NCI-H774 (cell line): ENCODE results near the gene ASCL5.

Experiments used
- DNase-seq: peaks from one replicate; lab custom pipeline; 2025; lab: John Stamatoyannopoulos, UW

Gene ASCL5

DNA sequence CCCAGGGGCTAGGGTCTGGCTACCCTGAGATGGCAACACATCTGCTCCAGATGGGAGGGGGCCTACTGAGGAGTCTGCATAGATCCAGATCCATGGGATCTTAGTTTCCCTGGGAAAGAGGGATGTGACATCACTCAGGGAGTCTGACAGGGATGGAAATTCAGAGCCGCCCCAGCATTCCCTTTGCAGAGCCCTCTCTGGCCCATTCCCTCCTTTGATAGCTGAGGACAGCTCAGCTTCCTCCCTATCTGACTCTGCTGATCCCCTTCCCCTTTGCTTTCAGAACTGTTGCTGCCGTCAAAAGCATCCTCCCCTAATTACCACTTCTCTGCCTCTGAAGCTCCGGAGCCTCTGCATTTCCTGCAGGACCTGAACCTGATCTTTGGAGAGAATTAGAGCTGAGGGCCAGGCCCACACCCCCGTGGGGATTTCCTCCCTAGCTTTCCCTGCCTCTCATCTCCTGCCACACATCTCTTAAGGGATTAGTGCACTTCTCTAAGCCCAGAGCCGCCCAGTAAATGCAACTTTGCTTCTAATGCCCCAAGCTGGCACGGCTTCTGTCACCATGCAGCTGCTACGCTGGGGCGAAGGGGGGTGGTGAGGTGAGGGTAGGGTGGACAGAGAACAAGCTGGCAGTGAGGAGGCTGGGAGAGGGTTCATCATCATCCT is 9.5 kb upstream of the ASCL5 start:
- no peak for DNase-seq

DNA sequence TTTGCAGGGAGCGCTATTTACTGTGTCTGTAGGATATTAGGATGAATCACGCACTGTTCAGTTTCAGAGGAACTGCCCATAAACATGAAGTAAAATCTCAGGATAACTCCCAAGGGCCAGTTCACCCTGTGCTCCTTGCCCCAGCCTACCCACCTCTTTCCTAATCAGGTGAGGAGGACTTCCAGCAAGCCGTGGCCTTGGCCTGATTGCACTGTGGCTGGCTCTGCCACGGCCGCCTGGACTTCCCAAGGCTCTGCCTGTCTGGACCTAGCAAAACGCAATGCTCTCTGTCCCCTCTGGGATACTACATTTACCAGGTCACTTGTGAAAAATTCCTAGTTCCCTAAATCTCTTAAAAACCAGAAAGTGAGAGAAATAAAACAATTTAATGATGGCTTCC is 7.4 kb upstream of the ASCL5 start:
- no peak for DNase-seq

DNA sequence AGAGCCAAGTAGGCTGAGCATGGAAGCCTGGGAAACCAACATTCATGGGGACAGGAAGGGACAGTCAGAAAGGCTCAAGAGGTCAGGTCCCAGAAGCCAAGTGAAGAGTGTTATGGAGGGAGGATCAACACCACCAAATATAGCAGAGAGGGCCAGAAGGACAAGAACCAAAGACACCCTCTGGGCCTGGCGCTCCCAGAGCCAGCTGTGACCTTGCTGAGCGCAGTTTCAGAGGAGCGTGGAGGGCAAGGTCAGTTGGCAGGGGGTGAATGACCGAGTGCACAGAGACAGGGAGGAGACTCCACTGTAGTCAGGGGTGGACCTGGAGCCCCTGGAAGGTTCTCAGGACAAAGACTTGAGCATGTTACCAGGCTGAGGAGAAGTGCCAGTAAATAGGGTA is 4.4 kb upstream of the ASCL5 start:
- no peak for DNase-seq

DNA sequence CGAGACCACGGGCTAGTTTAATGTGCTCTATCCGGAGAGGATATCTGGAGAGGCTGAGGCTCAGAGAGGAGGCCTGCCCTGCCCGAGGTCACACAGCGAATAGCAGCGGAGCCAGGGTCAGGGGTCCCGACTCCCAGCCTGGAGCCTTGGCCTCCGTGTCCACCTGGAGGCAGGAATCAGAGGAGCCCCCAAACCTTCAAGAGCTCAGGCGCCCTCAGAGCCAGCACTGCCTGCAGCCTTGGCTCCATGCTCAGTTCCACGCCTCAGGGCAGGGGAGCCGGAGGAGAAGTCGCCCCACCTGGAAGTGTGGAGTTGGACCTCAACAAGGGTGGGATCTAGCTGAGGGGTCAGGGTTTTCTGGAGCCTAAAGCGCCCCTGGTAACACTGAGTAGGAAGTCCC is 2.0 kb upstream of the ASCL5 start:
- no peak for DNase-seq

DNA sequence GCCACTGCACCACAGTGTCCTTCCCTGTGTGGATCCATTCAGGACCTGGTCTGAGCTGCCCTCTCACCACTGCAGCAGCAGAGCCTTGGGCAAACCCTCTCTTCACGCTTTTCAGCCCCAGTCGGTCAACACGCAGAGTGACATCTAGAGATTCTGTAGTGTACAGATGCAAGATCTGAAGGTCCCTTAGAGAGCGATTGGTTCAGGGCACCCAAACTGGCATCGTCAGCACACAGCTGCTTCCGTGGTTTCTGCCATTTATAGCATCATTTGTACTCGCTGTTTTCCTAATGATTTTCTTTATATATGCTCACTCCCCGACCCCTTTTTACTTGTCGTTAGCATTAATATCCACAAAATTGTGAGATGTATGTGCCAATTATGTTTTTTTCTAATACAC is 1.5 kb upstream of the ASCL5 start:
- DNase-seq, result no peak

DNA sequence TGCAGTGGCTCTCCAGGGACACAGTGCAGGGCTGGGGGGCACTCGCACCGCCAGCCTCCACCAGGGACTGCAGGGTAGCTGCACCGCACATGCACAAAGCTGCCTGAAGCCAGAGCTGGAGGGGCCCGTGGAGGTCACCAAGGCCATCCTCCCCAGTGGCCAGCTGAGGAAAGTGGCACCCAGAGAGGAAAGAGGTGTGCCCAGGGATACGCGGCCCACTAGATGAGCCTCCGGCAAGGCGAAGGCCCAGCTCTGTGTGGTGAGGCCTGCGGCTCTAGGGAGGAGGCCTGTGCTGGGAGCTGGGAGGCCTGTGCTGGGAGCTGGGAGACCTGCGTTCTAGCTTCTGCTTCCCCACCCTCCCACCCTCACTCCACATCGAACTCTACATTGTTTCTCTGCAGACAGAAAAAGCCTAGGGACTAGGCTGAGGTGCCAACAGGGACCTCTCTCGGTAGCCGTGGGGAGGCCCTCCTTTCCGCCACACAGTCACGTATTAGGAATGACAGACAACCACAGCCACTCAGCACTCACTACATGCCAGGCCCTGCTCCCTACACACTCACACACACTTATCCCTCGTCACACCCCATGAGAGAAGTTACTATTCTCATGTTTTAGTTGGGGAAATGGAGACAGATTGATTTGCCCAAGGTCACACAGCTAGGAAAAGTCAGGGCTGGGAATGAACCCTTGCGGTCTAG is 921 bp upstream of the ASCL5 start:
- no peak for DNase-seq

DNA sequence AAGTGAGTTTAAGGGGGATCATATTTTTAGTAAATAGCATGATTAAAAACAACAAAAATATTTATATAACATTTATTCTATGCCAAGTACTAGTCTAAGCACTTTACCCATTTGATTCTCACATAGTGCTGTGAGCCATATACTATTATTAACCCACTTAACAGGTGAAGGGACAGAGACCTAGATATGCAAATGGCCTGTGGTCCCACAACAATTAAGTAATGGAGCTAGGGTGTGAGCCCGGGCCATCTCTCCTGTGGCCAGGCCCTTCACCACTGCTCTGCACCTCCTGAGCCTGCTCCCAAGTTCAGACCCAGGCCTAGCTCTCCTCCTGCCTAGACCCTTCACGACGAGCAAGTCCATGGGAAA is 537 bp downstream of the ASCL5 start:
- no peak for DNase-seq

DNA sequence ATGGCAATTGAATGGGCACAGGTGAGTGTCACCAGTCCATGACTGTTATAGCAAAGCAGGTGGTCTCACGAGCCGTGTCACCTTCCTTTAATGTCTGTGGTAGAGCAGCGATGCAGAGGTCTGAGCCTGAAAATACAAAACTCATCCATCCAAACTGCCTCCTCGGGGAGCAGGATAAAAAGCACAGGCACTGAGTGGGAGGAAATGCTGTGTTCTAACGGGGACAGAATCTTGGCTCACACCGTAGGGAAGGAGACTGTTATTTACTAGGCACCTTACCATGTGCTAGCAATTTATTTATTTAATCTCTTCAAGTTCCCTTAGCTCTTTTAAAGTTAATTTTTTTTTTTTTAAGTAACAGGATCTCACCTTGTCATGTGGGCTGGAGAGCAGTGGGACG is 1.2 kb downstream of the ASCL5 start:
- no peak for DNase-seq

DNA sequence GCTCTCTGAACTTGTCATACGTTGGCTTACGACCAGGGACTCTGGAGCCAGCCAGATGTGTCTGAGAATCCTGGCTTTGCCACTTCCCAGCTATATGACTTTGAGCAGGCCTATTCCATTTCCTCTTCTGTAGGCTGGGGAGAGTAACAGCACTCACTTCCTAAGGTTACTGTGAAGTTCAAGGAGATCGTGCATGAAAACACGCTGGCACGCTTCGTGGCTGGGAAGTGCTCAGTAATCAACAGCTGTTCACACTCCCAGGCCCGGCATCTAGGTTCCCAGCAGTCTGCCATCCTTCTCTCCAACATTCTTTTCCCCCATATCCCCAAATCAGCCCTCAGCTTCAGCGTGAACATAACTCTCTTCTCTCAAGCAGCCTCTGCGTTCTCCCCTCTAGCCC is 2.0 kb downstream of the ASCL5 start:
- no peak for DNase-seq

DNA sequence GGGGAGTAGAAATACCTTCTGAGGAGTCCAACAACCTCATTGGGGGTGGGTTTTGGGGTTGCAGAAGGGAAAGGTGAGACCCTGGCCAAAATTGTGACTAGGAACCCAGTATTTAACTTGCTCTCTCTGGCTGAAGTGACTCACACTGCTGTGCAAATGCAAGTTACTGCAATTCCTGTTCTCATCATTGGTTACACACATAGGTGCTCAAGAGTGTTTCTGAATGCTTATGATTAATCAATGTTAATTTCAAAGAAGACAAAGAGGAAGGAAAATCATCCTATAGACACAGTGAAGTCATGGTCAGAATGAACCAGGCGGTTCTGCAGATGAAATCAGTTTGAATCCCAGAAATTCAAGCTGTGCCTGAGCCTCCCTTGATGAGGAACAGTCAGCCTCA is 3.1 kb downstream of the ASCL5 start:
- no peak for DNase-seq

DNA sequence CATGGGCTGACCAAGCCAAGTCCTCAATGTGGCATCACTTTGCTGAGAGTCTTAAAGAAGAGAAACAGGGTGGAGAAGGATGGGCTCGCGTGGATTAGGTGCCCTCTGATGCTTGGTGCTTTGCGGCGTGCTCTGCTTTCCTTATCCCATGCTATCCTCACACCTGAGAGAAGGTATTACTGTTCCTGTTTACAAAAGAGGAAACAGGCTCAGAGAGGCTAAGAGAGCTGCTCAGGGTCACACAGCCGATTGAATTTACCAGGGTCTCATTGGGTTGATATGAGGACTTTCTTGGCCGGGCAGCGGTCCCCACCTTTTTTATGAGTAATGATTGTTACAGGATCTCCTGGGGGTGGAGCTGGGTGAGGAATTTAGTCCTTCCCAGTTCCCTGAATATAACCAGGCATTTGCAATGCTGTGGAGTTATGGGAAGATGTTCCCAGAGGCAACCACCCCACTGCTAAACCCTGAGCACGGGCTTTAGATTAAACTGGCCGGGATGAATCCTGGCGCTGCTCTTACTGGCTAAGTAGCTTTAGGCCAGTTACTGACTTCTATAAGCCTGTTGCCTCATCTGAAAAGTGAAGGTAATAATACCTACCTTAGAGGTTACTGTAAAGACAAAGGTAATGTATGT is 4.5 kb downstream of the ASCL5 start:
- DNase-seq, result no peak

DNA sequence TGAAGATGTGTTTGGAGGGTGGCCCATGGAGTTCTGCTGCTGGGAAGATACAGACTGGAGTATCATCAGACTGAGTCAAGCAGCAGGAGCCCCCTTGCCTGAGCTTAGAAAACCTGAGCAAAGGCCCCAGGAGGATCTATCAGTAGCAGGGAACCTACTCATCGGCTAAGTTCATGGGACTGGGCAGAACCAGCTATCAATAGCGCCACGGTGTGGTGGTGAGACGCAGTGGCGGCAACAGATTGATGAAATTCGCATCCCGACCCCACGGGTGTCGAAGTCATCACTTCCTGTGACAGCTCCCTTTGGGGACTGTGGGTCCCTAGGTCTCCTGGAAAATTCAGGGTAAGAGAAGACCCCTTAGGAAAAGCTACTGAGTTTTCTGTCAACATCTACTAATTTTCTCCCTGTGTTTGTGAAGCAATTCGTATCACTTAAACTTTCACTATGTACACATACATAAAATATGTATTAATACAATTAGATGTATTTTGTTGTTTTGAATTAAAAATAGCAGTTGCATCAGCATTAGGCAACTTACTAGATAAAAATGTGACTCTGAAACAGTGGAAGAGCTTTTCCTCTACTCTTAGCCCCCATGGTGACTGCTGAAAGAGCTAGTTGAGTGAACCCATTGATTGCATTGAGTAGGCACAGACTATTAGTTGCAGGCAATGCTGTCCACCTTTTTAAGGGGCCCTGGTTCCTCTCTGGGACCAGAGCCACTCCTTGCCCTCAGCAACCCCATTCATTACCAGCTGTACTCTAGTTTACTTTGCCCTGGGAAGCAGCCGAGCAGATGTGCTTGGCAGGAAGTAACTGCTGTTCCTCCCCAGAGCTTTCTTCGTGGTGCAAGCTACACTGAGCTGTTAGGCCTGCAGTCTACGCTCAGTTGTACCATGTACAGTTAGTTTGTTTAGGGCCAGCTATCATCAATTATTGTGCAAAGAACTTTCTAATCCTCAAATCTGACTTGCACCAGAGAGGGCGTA is 7.5 kb downstream of the ASCL5 start:
- peak; percentile 3 for DNase-seq

DNA sequence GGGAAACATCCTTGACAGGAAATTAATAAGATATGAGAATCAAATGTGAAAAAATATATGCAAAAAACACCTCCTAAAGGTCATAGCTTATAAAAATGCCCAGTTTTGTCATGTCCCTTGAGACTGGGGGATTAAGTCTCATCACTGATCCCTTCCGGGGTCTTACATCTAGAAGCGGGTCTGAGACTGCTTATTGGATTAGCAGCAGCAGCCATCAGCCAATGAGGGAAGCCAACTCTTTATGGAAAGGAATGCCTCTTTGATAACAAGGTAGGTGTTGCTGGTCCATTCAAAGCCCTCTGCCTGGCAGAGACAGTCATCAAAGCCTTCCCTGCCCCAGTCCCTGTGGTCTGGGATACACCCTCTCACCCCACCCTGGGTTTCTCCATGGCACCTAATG is 10.9 kb downstream of the ASCL5 start:
- DNase-seq, result no peak

DNA sequence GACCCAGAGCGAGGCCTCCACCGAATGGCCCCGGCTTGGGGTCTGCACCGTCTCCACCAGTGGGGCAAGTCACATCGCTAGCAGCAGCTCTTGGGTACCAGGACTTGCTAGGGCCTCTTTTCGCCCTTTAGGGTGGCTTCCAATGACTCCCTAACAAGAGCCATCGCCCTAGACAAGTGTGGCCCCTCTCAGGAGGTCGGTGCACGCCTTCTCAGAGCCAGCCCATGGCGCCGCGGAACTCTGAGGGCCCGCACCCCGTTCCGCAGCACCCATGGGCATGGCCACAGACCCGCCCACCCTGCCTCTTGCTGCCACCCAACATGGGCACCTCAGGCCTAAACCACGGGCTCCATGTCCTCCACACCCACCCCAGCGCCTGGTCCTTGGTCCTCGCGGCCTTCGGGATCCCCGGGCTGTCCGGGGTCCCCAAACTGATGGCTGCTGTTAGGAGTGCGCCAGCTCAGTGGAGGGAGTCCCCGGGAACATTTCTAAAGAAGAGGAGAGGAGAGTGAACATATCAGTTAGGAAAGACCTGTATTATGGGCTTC is 11.5 kb downstream of the ASCL5 start:
- DNase-seq, result no peak

DNA sequence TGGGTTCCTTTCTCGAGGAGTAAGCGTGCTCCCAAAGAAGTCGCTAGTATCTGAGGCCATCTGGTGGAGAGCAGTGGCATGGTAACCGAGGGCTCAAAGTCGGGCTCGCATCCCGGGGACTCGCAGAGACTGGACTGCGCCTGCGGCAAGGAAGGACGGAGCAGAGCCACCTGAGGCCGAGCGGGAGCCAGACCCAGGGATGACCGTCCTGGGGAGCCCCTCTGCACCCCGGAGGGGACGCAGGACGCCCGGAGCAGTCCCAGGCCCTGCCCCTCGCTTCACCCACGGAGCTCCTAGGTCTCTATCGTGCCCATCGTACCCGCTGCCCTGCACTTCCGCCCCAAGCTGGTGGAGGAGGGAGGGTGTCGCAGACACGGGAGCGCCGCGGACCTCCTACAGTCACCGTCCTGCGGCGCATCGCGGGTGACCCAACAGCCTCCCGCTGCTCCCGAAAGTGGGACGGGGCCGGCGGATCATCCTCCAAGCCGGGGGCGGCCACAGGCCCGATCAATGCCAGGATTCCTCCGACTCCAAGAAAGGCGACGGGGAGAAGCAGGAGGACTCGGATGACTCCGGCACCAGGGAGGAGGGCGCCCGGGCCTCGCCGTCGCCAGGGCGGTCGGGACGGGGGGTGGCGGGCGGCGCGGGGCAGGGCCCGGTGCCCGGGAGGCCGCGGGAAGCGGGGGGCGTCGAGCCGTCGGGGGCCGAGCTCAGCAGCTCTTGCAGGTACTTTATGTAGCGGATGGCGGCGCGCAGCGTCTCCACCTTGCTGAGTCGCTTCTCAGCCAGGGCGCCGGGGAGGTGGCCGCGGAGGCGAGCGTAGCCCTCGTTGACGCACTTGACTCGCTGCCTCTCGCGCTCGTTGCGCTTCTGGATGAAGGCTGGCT is 12.5 kb downstream of the ASCL5 start:
- peak; percentile 92 for DNase-seq

DNA sequence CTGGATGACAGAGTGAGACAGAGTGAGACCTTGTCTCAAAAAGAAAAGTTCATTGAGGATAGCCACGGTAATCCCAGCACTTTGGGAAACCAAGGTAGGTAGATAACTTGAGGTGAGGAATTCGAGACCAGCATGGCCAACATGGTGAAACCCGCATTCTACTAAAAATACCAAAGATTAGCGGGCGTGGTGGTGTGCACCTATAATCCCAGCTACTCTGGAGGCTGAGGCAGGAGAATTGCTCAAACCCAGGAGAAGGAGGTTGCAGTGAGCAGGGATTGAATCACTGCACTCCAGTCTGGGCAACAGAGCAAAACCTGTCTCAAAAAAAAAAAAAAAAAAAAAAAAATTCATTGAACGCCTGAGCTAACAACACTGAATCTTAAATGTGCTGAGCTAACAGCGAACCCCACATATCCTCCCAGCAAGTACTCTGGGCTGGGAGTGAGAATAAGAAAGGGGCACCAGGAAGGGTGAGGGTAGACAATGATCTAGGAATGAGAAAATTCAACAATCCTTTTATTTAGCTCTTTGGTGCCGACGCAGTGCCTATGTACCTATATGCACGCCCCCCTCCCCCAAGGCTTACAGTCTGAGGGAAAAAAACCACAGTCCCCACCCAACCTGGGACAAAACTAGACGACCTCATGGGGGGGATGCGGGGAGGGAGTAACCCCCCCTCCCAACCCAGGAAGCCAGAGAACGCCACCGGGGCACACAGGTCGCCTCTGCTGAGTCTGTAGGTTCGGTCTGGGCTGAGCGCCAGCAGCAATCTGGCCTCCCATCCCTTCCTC is 13.3 kb downstream of the ASCL5 start:
- no peak for DNase-seq

DNA sequence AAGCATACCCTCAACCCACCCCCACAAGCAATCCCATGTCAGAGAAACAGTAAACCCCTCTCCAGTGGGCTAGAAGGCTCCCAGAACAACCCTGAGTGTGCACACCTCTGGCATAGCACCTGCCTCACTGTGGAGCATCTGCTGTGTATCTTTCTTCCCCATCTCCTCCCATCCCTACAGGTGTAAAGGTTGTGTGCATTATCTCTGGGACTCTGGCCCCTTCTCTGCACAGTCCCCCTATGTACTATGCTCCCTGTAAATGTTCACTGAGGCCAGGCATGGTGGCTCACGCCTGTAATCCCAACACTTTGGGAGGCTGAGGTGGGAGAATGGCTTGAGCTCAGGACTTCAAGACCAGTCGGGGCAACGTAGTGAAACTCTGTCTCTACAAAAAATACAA is 14.1 kb downstream of the ASCL5 start:
- no peak for DNase-seq

DNA sequence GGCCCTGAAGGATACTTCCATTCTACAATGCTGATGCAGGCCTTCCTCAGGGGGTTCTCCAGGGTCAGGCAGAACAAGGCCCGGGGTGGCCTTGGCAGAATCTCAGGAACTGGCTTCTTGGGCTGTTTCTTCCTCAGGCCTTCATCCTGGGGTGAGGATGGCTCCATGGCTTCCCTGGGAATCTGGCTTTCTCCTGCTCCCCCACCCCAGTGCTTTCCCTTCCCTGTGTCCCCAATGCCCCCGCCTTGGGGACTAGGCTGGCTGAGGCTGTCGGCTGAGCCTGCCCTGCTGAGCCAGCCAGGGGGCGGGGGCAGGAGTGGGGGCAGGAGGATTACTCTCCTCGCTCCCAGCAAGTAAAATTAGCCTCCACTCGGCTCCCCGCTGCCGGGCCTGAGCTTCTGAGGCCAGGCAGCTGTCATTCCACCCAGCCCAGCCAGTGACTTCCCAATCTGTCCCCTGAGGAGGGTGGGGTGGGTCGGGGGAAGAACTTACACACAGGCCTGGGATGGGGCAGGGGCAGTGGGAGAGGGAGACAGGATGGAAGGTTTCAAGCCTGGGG is 14.7 kb downstream of the ASCL5 start, which contains the start of gene CACNA1S:
CACNA1S (minus strand) TSS at position 254 of the 559 bp plus-strand sequence; CDS start at position 167, 87 bp downstream.
- DNase-seq, result no peak

DNA sequence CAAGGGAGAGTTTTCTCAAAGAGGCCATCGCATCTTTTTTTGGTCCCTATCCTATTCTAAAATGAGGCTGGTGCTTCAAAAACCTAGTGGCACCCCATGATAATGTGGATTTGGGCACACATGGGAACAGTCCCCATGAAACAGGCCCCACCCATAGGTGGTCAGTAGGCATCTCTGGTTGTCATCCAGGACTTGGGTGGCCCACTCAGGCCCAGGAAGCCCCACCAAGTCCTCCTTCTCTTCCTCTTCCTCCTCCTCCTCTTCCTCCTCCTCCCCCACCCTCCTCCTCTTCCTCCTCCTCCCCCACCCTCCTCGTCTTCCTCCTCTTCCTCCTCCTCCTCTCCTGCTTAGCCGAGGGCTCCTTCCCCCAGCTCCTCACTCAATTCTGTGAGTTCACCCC is 15.3 kb downstream of the ASCL5 start:
- DNase-seq, result no peak

DNA sequence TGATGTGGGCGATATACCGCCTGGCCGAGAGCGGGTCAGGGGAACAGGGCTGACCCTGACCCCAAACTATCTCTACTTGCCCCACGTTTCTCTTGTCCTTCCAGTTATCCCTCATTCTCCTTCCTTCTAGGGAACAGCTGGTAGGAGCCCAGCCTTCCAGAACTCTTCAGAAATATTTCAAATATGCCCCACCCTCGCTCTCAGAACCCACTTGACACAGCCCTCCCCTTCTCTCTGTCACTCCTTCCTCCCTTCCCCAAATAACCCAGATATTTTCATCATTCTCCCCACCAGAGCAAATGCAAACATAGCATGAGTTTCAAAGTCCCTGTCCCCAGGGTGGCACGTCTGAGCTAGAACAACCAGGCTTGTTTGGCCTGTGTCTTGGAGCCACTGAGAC is 15.8 kb downstream of the ASCL5 start:
- DNase-seq, result no peak
